NOMO-1 treated with DMSO at 0.1 percent for 48 hours (cell line): ENCODE data around the gene SMIM14.
A peak's percentile ranks its signal among the peaks of the same experiment; 100 is the strongest.
"Not testable (repeated sequence)": the region's sequence is repeated elsewhere in the genome, so short reads cannot be mapped to it uniquely, and the experiment has no call there.

Experiments
- DNase-seq: peaks from one replicate; lab custom pipeline; 2025; ENCODE audit not compliant: unreplicated experiment; lab: John Stamatoyannopoulos, UW

SMIM14 gene

GRCh38 chr4:39608451-39608850, 30.2 kb downstream of the SMIM14 start:
- DNase-seq, result peak; percentile 17

- no peak for DNase-seq
Measured at GRCh38 chr4:39606747-39607146, 31.9 kb downstream of the SMIM14 start.

GRCh38 chr4:39597695-39598381, 40.8 kb downstream of the SMIM14 start:
- no peak for DNase-seq

- DNase-seq, result no peak
Measured at GRCh38 chr4:39596971-39597370, 41.7 kb downstream of the SMIM14 start.

GRCh38 chr4:39591290-39591689, 47.4 kb downstream of the SMIM14 start:
- no peak for DNase-seq

- no peak for DNase-seq
Measured at GRCh38 chr4:39587881-39588280, 50.8 kb downstream of the SMIM14 start.

- DNase-seq, result no peak
Measured at GRCh38 chr4:39574946-39575345, 63.7 kb downstream of the SMIM14 start.

GRCh38 chr4:39571504-39571903, 67.2 kb downstream of the SMIM14 start:
- DNase-seq, result no peak

GRCh38 chr4:39571054-39571453, 67.6 kb downstream of the SMIM14 start:
- DNase-seq, result no peak

- no peak for DNase-seq
Measured at GRCh38 chr4:39569209-39569608, 69.5 kb downstream of the SMIM14 start.

GRCh38 chr4:39568805-39569204, 69.9 kb downstream of the SMIM14 start:
- peak; percentile 30 for DNase-seq

- no peak for DNase-seq
Measured at GRCh38 chr4:39565878-39566600, 72.6 kb downstream of the SMIM14 start.

- DNase-seq, result no peak
Measured at GRCh38 chr4:39563346-39563847, 75.3 kb downstream of the SMIM14 start.

GRCh38 chr4:39562792-39563191, 75.9 kb downstream of the SMIM14 start:
- no peak for DNase-seq

GRCh38 chr4:39559626-39560025, 79.0 kb downstream of the SMIM14 start:
- no peak for DNase-seq

GRCh38 chr4:39555472-39555871, 83.2 kb downstream of the SMIM14 start:
- DNase-seq, result no peak

GRCh38 chr4:39548425-39549067, 90.1 kb downstream of the SMIM14 start:
- DNase-seq, result no peak

GRCh38 chr4:39544580-39545315, 93.9 kb downstream of the SMIM14 start:
- no peak for DNase-seq

- DNase-seq, result not testable (repeated sequence)
Measured at GRCh38 chr4:39544080-39544479, 94.6 kb downstream of the SMIM14 start.

GRCh38 chr4:39543034-39543433, 95.6 kb downstream of the SMIM14 start:
- no peak for DNase-seq

- no peak for DNase-seq
Measured at GRCh38 chr4:39542611-39543012, 96.1 kb downstream of the SMIM14 start.
